ENCODE results near the gene AGAP3.
A peak's percentile ranks its signal among the peaks of the same experiment; 100 is the strongest.

The AGAP3 gene

GRCh38 chr7:151057989-151058780, 28.1 kb upstream of the AGAP3 start:
- DNase-seq (ENCODE audit: low spot score) = peak; percentile 99

GRCh38 chr7:151058781-151059366, 27.4 kb upstream of the AGAP3 start:
- DNase-seq (ENCODE audit: low spot score) = no peak

- peak; percentile 94 for DNase-seq (ENCODE audit: low spot score)
Observed at GRCh38 chr7:151059367-151060112, 26.7 kb upstream of the AGAP3 start, which contains the start of gene SLC4A2. Gene SLC4A2, plus strand, starts transcription at chr7:151059589. Its CDS starts 2,399 bp downstream, at chr7:151061988.

- DNase-seq (ENCODE audit: low spot score) = no peak
Observed at GRCh38 chr7:151060113-151060415, 26.2 kb upstream of the AGAP3 start.

- peak; percentile 51 for DNase-seq (ENCODE audit: low spot score)
Observed at GRCh38 chr7:151060416-151061212, 25.7 kb upstream of the AGAP3 start.

- no peak for DNase-seq (ENCODE audit: low spot score)
Observed at GRCh38 chr7:151061213-151062110, 24.8 kb upstream of the AGAP3 start.

- DNase-seq (ENCODE audit: low spot score) = no peak
Observed at GRCh38 chr7:151062111-151062398, 24.2 kb upstream of the AGAP3 start.

GRCh38 chr7:151062399-151063211, 23.7 kb upstream of the AGAP3 start:
- peak; percentile 84 for DNase-seq (ENCODE audit: low spot score)

- DNase-seq (ENCODE audit: low spot score) = peak; percentile 67
Observed at GRCh38 chr7:151063212-151063561, 23.1 kb upstream of the AGAP3 start.

- DNase-seq (ENCODE audit: low spot score) = no peak
Observed at GRCh38 chr7:151064454-151064853, 21.8 kb upstream of the AGAP3 start.

GRCh38 chr7:151064993-151065392, 21.3 kb upstream of the AGAP3 start:
- DNase-seq (ENCODE audit: low spot score) = no peak

- no peak for DNase-seq (ENCODE audit: low spot score)
Observed at GRCh38 chr7:151065516-151065915, 20.8 kb upstream of the AGAP3 start.

GRCh38 chr7:151066273-151066974, 19.9 kb upstream of the AGAP3 start:
- DNase-seq (ENCODE audit: low spot score) = no peak

- DNase-seq (ENCODE audit: low spot score) = no peak
Observed at GRCh38 chr7:151068069-151068773, 18.1 kb upstream of the AGAP3 start.

- DNase-seq (ENCODE audit: low spot score) = no peak
Observed at GRCh38 chr7:151069841-151070573, 16.3 kb upstream of the AGAP3 start.

GRCh38 chr7:151070574-151070960, 15.7 kb upstream of the AGAP3 start:
- no peak for DNase-seq (ENCODE audit: low spot score)

GRCh38 chr7:151071032-151071866, 15.0 kb upstream of the AGAP3 start:
- DNase-seq (ENCODE audit: low spot score) = no peak

- DNase-seq (ENCODE audit: low spot score) = no peak
Observed at GRCh38 chr7:151073990-151074389, 12.3 kb upstream of the AGAP3 start.

Measured in AG08396 (cell line).